ENCODE results near the gene TERT. TPM values are rescaled to one million over a fixed set of nuclear protein-coding genes. Genes with fewer than 3 reads are reported as not detected.

The TERT gene
- total RNA-seq, 2 experiments from 2014 or later: 4.7 to 7.3 TPM

- ChIA-PET POLR2A (interaction anchor here (0.9 to 1.7 kb wide), 2 partner anchors 11 to 20 kb away, joined by 6 to 7 read pairs; partner anchors contain the start of gene TERT), CTCF (interaction anchor here (0.9 to 1.2 kb wide), 2 partner anchors 29 to 65 kb away, joined by 3 to 5 read pairs; partner anchors contain the start of gene CLPTM1L)
- peak overlapping the region; percentile 89 for H3K27ac Mint-ChIP-seq
- intact Hi-C loops (cut with micrococcal nuclease): loop anchor here (2.0 to 5.0 kb wide), 3 partner anchors 30 to 477 kb away; partner anchors contain the start of gene CLPTM1L
- no peaks in the 10 kb centered on the region for H3K27me3 Mint-ChIP-seq
- peak overlapping the region; percentile 53 for H3K4me3 Mint-ChIP-seq
- no peak for DNase-seq
- H3K4me1 Mint-ChIP-seq (ENCODE audit: low read depth): peaks cover 57% of the 10 kb centered on the region
- peaks cover 15% of the 10 kb centered on the region for H3K9me3 Mint-ChIP-seq
- peaks cover 15% of the 10 kb centered on the region for H3K36me3 Mint-ChIP-seq
Observed at GRCh38 chr5:1315018-1315708, 20.3 kb upstream of the TERT start.

- DNase-seq: no peak
- intact Hi-C loops (cut with micrococcal nuclease): loop anchor here (2.0 kb wide), 1 partner anchor 30 kb away; the partner anchor contains the start of gene CLPTM1L
- no peak overlapping the region for H3K4me3 Mint-ChIP-seq
- no peak overlapping the region for H3K27ac Mint-ChIP-seq
- CTCF ChIA-PET: no interaction called here
- H3K27me3 Mint-ChIP-seq: no peaks in the 10 kb centered on the region
- POLR2A ChIA-PET: no interaction called here
- peaks cover 17% of the 10 kb centered on the region for H3K9me3 Mint-ChIP-seq
- H3K4me1 Mint-ChIP-seq (ENCODE audit: low read depth): peaks cover 57% of the 10 kb centered on the region
- H3K36me3 Mint-ChIP-seq: peaks cover 13% of the 10 kb centered on the region
Observed at GRCh38 chr5:1314564-1314982, 19.7 kb upstream of the TERT start.

GRCh38 chr5:1312993-1313833 lies 18.3 kb upstream of the TERT start:
- POLR2A ChIA-PET: interaction anchor here (0.9 kb wide), 1 partner anchor 31 kb away, joined by 3 read pairs; no protein-coding TSS in a partner anchor
- Mint-ChIP-seq H3K27me3 (no peaks in the 10 kb centered on the region), H3K27ac (peak overlapping the region; percentile 70), H3K4me3 (peak overlapping the region; percentile 34), H3K36me3 (peaks cover 5% of the 10 kb centered on the region), H3K9me3 (peaks cover 17% of the 10 kb centered on the region), H3K4me1 (ENCODE audit: low read depth) (peaks cover 57% of the 10 kb centered on the region)
- CTCF ChIA-PET: interaction anchor here (0.6 kb wide), 1 partner anchor 302 kb away, joined by 3 read pairs; no protein-coding TSS in a partner anchor
- intact Hi-C loops (cut with micrococcal nuclease): no loop called here
- DNase-seq: peak; percentile 64

GRCh38 chr5:1312206-1312605 lies 17.3 kb upstream of the TERT start:
- Mint-ChIP-seq H3K4me1 (ENCODE audit: low read depth) (peaks cover 54% of the 10 kb centered on the region), H3K36me3 (peaks cover 3% of the 10 kb centered on the region), H3K27ac (no peak overlapping the region), H3K27me3 (no peaks in the 10 kb centered on the region), H3K4me3 (no peak overlapping the region), H3K9me3 (peaks cover 17% of the 10 kb centered on the region)
- intact Hi-C loops (cut with micrococcal nuclease): no loop called here
- ChIA-PET CTCF (no interaction called here), POLR2A (interaction anchor here (0.7 to 0.9 kb wide), 2 partner anchors 11 to 32 kb away, joined by 3 read pairs; no protein-coding TSS in a partner anchor)
- DNase-seq: peak; percentile 36

- POLR2A ChIA-PET: no interaction called here
- Mint-ChIP-seq H3K27ac (no peak overlapping the region), H3K36me3 (no peaks in the 10 kb centered on the region), H3K4me3 (no peak overlapping the region), H3K27me3 (no peaks in the 10 kb centered on the region), H3K9me3 (peaks cover 17% of the 10 kb centered on the region), H3K4me1 (ENCODE audit: low read depth) (peaks cover 48% of the 10 kb centered on the region)
- CTCF ChIA-PET: no interaction called here
- no peak for DNase-seq
- intact Hi-C loops (cut with micrococcal nuclease): no loop called here
Observed at GRCh38 chr5:1311439-1312055, 16.7 kb upstream of the TERT start.

GRCh38 chr5:1310118-1310517 lies 15.2 kb upstream of the TERT start:
- CTCF ChIA-PET: interaction anchor here (0.7 to 1.1 kb wide), 2 partner anchors 70 to 313 kb away, joined by 3 to 4 read pairs; no protein-coding TSS in a partner anchor
- no peak for DNase-seq
- peaks cover 34% of the 10 kb centered on the region for H3K4me1 Mint-ChIP-seq (ENCODE audit: low read depth)
- POLR2A ChIA-PET: no interaction called here
- no peak overlapping the region for H3K4me3 Mint-ChIP-seq
- no peaks in the 10 kb centered on the region for H3K27me3 Mint-ChIP-seq
- intact Hi-C loops (cut with micrococcal nuclease): no loop called here
- no peaks in the 10 kb centered on the region for H3K36me3 Mint-ChIP-seq
- H3K27ac Mint-ChIP-seq: no peak overlapping the region
- peaks cover 17% of the 10 kb centered on the region for H3K9me3 Mint-ChIP-seq

GRCh38 chr5:1304033-1304432 lies 9.2 kb upstream of the TERT start:
- ChIA-PET CTCF (interaction anchor here (0.6 to 1.6 kb wide), 2 partner anchors 15 to 22 kb away, joined by 3 to 4 read pairs; no protein-coding TSS in a partner anchor), POLR2A (no interaction called here)
- H3K4me3 Mint-ChIP-seq: no peak overlapping the region
- no peaks in the 10 kb centered on the region for H3K27me3 Mint-ChIP-seq
- H3K9me3 Mint-ChIP-seq: peaks cover 4% of the 10 kb centered on the region
- intact Hi-C loops (cut with micrococcal nuclease): no loop called here
- H3K36me3 Mint-ChIP-seq: no peaks in the 10 kb centered on the region
- H3K27ac Mint-ChIP-seq: no peak overlapping the region
- H3K4me1 Mint-ChIP-seq (ENCODE audit: low read depth): no peaks in the 10 kb centered on the region
- DNase-seq: no peak

- Mint-ChIP-seq H3K4me3 (no peak overlapping the region), H3K36me3 (no peaks in the 10 kb centered on the region), H3K27me3 (no peaks in the 10 kb centered on the region), H3K27ac (no peak overlapping the region), H3K4me1 (ENCODE audit: low read depth) (no peaks in the 10 kb centered on the region), H3K9me3 (peaks cover 4% of the 10 kb centered on the region)
- POLR2A ChIA-PET: no interaction called here
- intact Hi-C loops (cut with micrococcal nuclease): no loop called here
- CTCF ChIA-PET: no interaction called here
- no peak for DNase-seq
Observed at GRCh38 chr5:1302258-1302657, 7.4 kb upstream of the TERT start.

GRCh38 chr5:1300581-1301083 lies 5.8 kb upstream of the TERT start:
- Mint-ChIP-seq H3K36me3 (no peaks in the 10 kb centered on the region), H3K27me3 (no peaks in the 10 kb centered on the region), H3K9me3 (peaks cover 4% of the 10 kb centered on the region), H3K27ac (no peak overlapping the region), H3K4me1 (ENCODE audit: low read depth) (no peaks in the 10 kb centered on the region), H3K4me3 (no peak overlapping the region)
- ChIA-PET CTCF (no interaction called here), POLR2A (no interaction called here)
- intact Hi-C loops (cut with micrococcal nuclease): no loop called here
- no peak for DNase-seq

GRCh38 chr5:1299961-1300360 lies 5.1 kb upstream of the TERT start:
- H3K27ac Mint-ChIP-seq: no peak overlapping the region
- intact Hi-C loops (cut with micrococcal nuclease): loop anchor here (10.0 kb wide), 1 partner anchor 45 kb away; the partner anchor contains the start of gene CLPTM1L
- H3K27me3 Mint-ChIP-seq: no peaks in the 10 kb centered on the region
- no peak for DNase-seq
- H3K4me1 Mint-ChIP-seq (ENCODE audit: low read depth): peaks cover 1% of the 10 kb centered on the region
- no peaks in the 10 kb centered on the region for H3K36me3 Mint-ChIP-seq
- POLR2A ChIA-PET: no interaction called here
- H3K4me3 Mint-ChIP-seq: no peak overlapping the region
- CTCF ChIA-PET: no interaction called here
- H3K9me3 Mint-ChIP-seq: peaks cover 4% of the 10 kb centered on the region

- Mint-ChIP-seq H3K9me3 (peaks cover 4% of the 10 kb centered on the region), H3K36me3 (no peaks in the 10 kb centered on the region), H3K4me1 (ENCODE audit: low read depth) (peaks cover 1% of the 10 kb centered on the region), H3K27ac (no peak overlapping the region), H3K4me3 (no peak overlapping the region), H3K27me3 (no peaks in the 10 kb centered on the region)
- ChIA-PET POLR2A (no interaction called here), CTCF (no interaction called here)
- DNase-seq: no peak
- intact Hi-C loops (cut with micrococcal nuclease): loop anchor here (10.0 kb wide), 1 partner anchor 45 kb away; the partner anchor contains the start of gene CLPTM1L
Observed at GRCh38 chr5:1299511-1299850, 4.6 kb upstream of the TERT start.
